SK-N-MC (cell line): Measurements from ENCODE around the gene KBTBD7.

Experiments used
- EZH2 ChIP-seq: fragments of 200-600 bp; sonication (generic); IDR thresholded peaks from one replicate; pipeline ENCODE4 v1.6.1; 2017; ENCODE audit warnings: antibody characterized with exemption
- FOXP2 ChIP-seq: optimal IDR thresholded peaks from 2 replicates; pipeline ENCODE3; 2011; ENCODE audit warnings: mild to moderate bottlenecking, moderate library complexity; ENCODE audit not compliant: insufficient read depth; ENCODE audit errors: extremely low read length, control extremely low read depth
- POLR2AphosphoS5 ChIP-seq: IDR thresholded peaks from 2 replicates; pipeline ENCODE4 v1.6.1; 2012; ENCODE audit warnings: mild to moderate bottlenecking, low read depth, low read length, borderline replicate concordance

- TF ChIP-seq FOXP2 (no peak), POLR2AphosphoS5 (no peak), EZH2 (no peak)
Observed at GRCh38 chr13:41224113-41225110, 30.0 kb upstream of the KBTBD7 start.
